OCI-LY3 (cell line): ENCODE data around the gene PRAC2.

Source experiments
- H2AFZ ChIP-seq: fragments of 200-600, 300-600 bp; shearing (Covaris generic); 2 replicates; pipeline ENCODE4 v1.6.0; 2014; ENCODE audit warnings: antibody characterized with exemption, low read depth, low read length
- H3K27ac ChIP-seq: fragments of 200-600, 300-600 bp; sonication (generic); 2 replicates; pipeline ENCODE4 v1.5.1; 2014; ENCODE audit warnings: mild to moderate bottlenecking, low read length, moderate library complexity, mixed read lengths
- H3K27me3 ChIP-seq: fragments of 200-600, 300-600 bp; sonication (generic); 2 replicates; pipeline ENCODE4 v1.6.1; 2014; ENCODE audit warnings: low read depth, low read length, mixed read lengths
- H3K36me3 ChIP-seq: fragments of 200-600, 300-600 bp; sonication (generic); replicated peaks from 2 replicates; pipeline ENCODE3; 2014; ENCODE audit warnings: low read depth, low read length, mixed read lengths
- H3K4me1 ChIP-seq: fragments of 300-600, 200-600 bp; sonication (generic); 2 replicates; pipeline ENCODE4 v1.6.1; 2014; ENCODE audit warnings: low read length, mixed read lengths
- H3K4me2 ChIP-seq: fragments of 200-600, 300-600 bp; sonication (generic); 2 replicates; pipeline ENCODE4 v1.6.1; 2014; ENCODE audit warnings: low read length, mixed read lengths
- H3K4me3 ChIP-seq: fragments of 300-600, 200-600 bp; sonication (generic); 2 replicates; pipeline ENCODE4 v1.5.1; 2014; ENCODE audit warnings: antibody characterized with exemption, mild to moderate bottlenecking, low read length, moderate library complexity
- H3K79me2 ChIP-seq: fragments of 300-600, 200-600 bp; shearing (Covaris generic); 2 replicates; pipeline ENCODE4 v1.6.1; 2014; ENCODE audit warnings: mild to moderate bottlenecking, low read length, mixed read lengths
- H3K9ac ChIP-seq: fragments of 300-600, 200-600 bp; shearing (Covaris generic); 2 replicates; pipeline ENCODE4 v1.6.0; 2014; ENCODE audit warnings: mild to moderate bottlenecking, low read length, moderate library complexity
- H3K9me3 ChIP-seq: fragments of 200-600, 300-600 bp; shearing (Covaris generic); 2 replicates; pipeline ENCODE4 v1.6.1; 2014; ENCODE audit warnings: low read length, mixed read lengths; ENCODE audit not compliant: insufficient read depth
- H4K20me1 ChIP-seq: fragments of 200-600, 300-600 bp; sonication (generic); 2 replicates; pipeline ENCODE4 v1.6.1; 2016; ENCODE audit warnings: low read length, mixed read lengths; ENCODE audit not compliant: insufficient read depth
- EZH2phosphoT487 ChIP-seq: fragments of 200-600 bp; shearing (Covaris generic); IDR thresholded peaks from 2 replicates; pipeline ENCODE4 v1.6.1; 2018; ENCODE audit warnings: antibody characterized with exemption, mixed run types, low read depth
- TF ChIP-seq, protein P1 (sequence below): fragments of 200-600, 300-600 bp; sonication (generic); IDR thresholded peaks from 2 replicates; pipeline ENCODE4 v1.5.1; 2014; ENCODE audit warnings: antibody characterized with exemption, low read length, low read depth

Gene PRAC2

DNA sequence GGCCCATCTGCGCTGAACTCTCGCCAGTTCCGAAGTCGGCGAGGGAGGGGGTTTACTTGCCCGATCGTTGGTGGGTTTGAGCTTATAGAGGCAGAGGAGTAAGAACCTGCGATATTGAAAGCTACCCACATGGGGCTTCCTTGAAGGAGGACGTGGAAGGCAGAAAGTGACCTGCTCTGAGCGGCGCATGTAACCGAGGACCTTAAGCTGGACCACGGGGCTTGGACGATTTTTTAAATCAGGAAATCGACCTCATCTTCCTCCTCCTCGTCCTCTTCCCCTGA lies 2.0 kb downstream of the PRAC2 start:
- TF ChIP-seq EZH2phosphoT487, result no peak
- TF ChIP-seq, protein P1, sequence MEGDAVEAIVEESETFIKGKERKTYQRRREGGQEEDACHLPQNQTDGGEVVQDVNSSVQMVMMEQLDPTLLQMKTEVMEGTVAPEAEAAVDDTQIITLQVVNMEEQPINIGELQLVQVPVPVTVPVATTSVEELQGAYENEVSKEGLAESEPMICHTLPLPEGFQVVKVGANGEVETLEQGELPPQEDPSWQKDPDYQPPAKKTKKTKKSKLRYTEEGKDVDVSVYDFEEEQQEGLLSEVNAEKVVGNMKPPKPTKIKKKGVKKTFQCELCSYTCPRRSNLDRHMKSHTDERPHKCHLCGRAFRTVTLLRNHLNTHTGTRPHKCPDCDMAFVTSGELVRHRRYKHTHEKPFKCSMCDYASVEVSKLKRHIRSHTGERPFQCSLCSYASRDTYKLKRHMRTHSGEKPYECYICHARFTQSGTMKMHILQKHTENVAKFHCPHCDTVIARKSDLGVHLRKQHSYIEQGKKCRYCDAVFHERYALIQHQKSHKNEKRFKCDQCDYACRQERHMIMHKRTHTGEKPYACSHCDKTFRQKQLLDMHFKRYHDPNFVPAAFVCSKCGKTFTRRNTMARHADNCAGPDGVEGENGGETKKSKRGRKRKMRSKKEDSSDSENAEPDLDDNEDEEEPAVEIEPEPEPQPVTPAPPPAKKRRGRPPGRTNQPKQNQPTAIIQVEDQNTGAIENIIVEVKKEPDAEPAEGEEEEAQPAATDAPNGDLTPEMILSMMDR, result no peak
- Histone ChIP-seq H2AFZ (no peak overlapping the region), H4K20me1 (no peaks in the 10 kb centered on the region)

DNA sequence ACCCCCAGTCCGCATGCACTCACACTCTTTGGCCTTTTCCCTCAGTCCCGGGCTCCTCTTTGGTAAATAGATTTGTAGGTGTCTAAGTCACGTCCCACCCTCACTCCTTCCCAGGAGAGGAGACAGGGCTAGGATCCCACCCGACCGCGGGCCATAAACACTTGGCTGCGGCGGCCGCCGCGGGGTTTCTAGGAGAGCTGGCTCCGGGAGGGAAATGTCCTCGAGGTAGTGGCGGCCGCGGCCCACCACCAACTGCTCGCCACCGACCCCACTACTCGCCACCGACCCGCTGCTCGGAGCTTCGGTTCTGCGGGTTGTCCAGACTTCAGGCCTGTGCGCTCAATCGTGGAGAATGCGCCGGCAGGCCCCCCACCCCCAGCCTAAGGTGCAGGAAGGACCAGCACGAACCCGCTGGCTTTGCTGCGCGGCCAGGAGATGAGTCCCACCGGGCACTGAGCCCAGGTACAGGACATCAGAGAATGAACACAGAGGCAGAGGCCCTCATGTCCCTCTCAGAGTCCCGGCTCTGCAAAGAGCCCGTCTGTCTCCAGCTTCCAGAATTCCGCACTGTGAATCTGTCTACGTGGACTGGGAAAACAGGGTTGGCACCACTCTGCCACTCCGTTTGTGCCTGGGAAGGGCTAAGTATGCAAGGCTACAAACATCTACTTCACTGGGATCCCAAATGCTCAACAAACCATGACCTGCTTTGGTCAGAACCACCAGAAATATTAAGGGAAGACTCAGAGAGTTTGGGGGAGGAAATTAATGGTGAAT lies 2.5 kb downstream of the PRAC2 start:
- Histone ChIP-seq H3K27ac (no peak overlapping the region), H3K9me3 (no peaks in the 10 kb centered on the region), H3K4me2 (no peak overlapping the region), H3K36me3 (no peaks in the 10 kb centered on the region), H3K27me3 (peaks cover 9% of the 10 kb centered on the region; the same call in 1 of the 2 replicates), H3K9ac (no peak overlapping the region), H3K4me1 (peaks cover 16% of the 10 kb centered on the region), H3K4me3 (no peak overlapping the region), H4K20me1 (no peaks in the 10 kb centered on the region), H2AFZ (no peak overlapping the region), H3K79me2 (no peaks in the 10 kb centered on the region)
- TF ChIP-seq, protein P1, result no peak
- TF ChIP-seq EZH2phosphoT487, result no peak

More for the DNA sequence above, 2.0 kb downstream of the PRAC2 start:
- no peaks in the 10 kb centered on the region for H3K9me3 ChIP-seq
- peaks cover 5% of the 10 kb centered on the region; the same call in 1 of the 2 replicates for H3K27me3 ChIP-seq
- no peak overlapping the region for H3K27ac ChIP-seq
- no peaks in the 10 kb centered on the region for H3K79me2 ChIP-seq
- H3K9ac ChIP-seq, result no peak overlapping the region
- H3K4me2 ChIP-seq, result no peak overlapping the region
- no peak overlapping the region for H3K4me3 ChIP-seq
- peaks cover 14% of the 10 kb centered on the region for H3K4me1 ChIP-seq
- no peaks in the 10 kb centered on the region for H3K36me3 ChIP-seq

DNA sequence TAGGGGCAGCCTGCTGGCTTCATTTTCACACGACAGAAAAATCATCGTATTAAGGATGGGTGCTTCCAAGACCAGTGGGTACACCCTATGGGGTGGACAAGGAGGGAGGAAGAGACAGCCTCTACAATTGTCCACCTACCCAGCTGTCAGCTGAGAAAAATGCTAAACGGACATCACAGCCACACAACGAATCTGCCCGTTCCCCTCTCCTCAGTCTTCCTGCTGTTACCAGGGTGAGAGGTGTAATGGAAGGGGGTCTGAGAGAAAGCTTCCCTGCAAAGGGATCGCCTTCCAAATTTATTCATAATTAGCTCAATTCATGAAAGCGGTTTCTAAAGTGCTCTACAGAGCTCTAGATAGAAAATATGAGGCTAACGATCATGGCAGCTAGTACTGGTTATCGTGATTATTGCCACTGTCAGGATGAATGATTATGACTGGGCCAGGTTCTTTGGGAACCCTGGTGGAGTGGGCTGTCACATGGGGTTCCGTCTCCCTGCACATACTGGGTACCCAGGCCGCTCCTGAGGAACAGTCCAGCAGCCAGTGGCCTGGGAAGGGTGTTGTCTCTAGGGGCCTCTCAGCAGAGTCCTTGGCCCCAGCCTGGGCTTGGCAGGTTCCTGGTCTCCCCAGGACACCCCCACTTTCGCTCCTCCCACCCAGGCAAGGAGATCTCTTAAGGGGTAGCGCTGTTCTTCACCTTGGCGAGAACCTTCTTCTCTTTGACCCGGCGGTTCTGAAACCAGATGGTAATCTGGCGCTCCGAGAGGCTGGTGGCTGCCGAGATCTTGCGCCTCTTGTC lies 3.3 kb downstream of the PRAC2 start:
- Histone ChIP-seq H3K4me3 (no peak overlapping the region), H3K36me3 (no peaks in the 10 kb centered on the region), H3K27me3 (peaks cover 9% of the 10 kb centered on the region; the same call in 1 of the 2 replicates), H3K27ac (no peak overlapping the region), H3K4me1 (peaks cover 16% of the 10 kb centered on the region), H3K79me2 (no peaks in the 10 kb centered on the region), H3K9me3 (no peaks in the 10 kb centered on the region), H3K4me2 (no peak overlapping the region), H3K9ac (no peak overlapping the region), H2AFZ (no peak overlapping the region), H4K20me1 (no peaks in the 10 kb centered on the region)
- TF ChIP-seq EZH2phosphoT487, result no peak
- TF ChIP-seq, protein P1, result no peak

DNA sequence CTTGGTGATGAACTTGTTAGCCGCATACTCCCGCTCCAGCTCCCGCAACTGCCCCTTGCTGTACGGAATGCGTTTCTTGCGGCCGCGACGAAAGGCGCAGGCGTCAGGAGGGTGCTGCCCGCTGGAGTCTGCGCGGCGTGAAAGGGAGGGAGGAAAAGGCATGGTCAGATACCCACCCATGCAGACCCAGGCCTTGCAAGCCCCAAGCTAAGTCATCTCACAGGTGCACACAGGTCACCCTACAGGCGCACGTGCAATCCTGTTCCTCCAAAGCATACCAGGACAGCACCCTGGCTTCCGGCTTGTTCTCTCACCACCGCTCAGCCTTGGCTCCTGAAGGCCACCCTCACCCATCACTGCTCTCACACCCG lies 3.9 kb downstream of the PRAC2 start:
- H3K27ac ChIP-seq, result no peak overlapping the region
- H4K20me1 ChIP-seq, result no peaks in the 10 kb centered on the region
- no peak overlapping the region for H3K4me2 ChIP-seq
- H3K36me3 ChIP-seq, result no peaks in the 10 kb centered on the region
- H2AFZ ChIP-seq, result no peak overlapping the region
- H3K27me3 ChIP-seq, result peaks cover 9% of the 10 kb centered on the region; the same call in 1 of the 2 replicates
- H3K4me3 ChIP-seq, result no peak overlapping the region
- no peaks in the 10 kb centered on the region for H3K9me3 ChIP-seq
- H3K9ac ChIP-seq, result no peak overlapping the region
- peaks cover 16% of the 10 kb centered on the region for H3K4me1 ChIP-seq
- TF ChIP-seq EZH2phosphoT487, result no peak
- TF ChIP-seq, protein P1, result no peak
- no peaks in the 10 kb centered on the region for H3K79me2 ChIP-seq
